Measurements from ENCODE around the gene PPFIA2.
A peak's percentile ranks its signal among the peaks of the same experiment; 100 is the strongest.

GRCh38 chr12:81610955-81611889, 147.9 kb downstream of the PPFIA2 start:
- no peak for TF ChIP-seq POLR2A (IDR thresholded peaks at IDR 0.05)
- TF ChIP-seq CTCF (IDR thresholded peaks at IDR 0.05) = peak in 2 of 4 donors; percentile 19 to 34
